Breast epithelium (tissue), 3 donors: ENCODE data around the gene ACER1.
"Not testable (repeated sequence)": the region's sequence is repeated elsewhere in the genome, so short reads cannot be mapped to it uniquely, and the experiment has no call there.

Experiments
- POLR2A ChIP-seq: fragments of 450-650 bp; IDR thresholded peaks from one replicate; pipeline ENCODE4 v1.6.1; 2016; ENCODE audit warnings: antibody characterized with exemption, mild to moderate bottlenecking, moderate library complexity
- TF ChIP-seq, protein P1 (sequence below), 3 donors: fragments of 450-650 bp; IDR thresholded peaks; one replicate each; pipeline ENCODE4 v1.5.1; 2016 to 2017; ENCODE audit warnings: antibody characterized with exemption in 3 of 3, mild to moderate bottlenecking in 3 of 3, moderate library complexity in 3 of 3

DNA sequence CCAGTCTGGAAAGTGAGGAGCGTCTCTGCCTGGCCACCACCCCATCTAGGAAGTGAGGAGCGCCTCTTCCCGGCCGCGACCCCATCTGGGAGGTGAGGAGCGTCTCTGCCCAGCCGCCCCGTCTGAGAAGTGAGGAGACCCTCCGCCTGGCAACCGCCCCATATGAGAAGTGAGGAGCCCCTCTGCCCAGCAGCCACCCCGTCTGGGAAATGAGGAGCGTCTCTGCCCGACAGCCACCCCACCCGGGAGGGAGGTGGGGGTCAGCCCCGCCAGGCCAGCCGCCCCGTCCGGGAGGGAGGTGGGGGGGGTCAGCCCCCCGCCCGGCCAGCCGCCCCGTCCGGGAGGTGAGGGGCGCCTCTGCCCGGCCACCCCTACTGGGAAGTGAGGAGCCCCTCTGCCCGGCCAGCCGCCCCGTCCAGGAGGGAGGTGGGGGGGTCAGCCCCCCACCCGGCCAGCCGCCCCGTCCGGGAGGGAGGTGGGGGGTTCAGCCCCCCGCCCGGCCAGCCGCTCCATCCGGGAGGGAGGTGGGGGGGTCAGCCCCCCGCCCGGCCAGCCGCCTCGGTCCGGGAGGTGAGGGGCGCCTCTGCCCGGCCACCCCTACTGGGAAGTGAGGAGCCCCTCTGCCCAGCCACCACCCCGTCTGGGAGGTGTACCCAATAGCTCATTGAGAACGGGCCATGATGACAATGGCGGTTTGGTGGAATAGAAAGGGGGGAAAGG is 22.1 kb upstream of the ACER1 start:
- TF ChIP-seq POLR2A: not testable (repeated sequence)
- TF ChIP-seq, protein P1, sequence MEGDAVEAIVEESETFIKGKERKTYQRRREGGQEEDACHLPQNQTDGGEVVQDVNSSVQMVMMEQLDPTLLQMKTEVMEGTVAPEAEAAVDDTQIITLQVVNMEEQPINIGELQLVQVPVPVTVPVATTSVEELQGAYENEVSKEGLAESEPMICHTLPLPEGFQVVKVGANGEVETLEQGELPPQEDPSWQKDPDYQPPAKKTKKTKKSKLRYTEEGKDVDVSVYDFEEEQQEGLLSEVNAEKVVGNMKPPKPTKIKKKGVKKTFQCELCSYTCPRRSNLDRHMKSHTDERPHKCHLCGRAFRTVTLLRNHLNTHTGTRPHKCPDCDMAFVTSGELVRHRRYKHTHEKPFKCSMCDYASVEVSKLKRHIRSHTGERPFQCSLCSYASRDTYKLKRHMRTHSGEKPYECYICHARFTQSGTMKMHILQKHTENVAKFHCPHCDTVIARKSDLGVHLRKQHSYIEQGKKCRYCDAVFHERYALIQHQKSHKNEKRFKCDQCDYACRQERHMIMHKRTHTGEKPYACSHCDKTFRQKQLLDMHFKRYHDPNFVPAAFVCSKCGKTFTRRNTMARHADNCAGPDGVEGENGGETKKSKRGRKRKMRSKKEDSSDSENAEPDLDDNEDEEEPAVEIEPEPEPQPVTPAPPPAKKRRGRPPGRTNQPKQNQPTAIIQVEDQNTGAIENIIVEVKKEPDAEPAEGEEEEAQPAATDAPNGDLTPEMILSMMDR (IDR thresholded peaks at IDR 0.05): not testable (repeated sequence)
